WERI-Rb-1 (cell line): ENCODE data around the gene PRKAR2A.
"Not testable (repeated sequence)": the region's sequence is repeated elsewhere in the genome, so short reads cannot be mapped to it uniquely, and the experiment has no call there.

Experiments
- DNase-seq: peaks from one replicate; pipeline ENCODE4 v3.0.0-alpha.2; 2020
- H3K27ac ChIP-seq: fragments of 250-450 bp; sonication (Bioruptor Pico); 2 replicates; pipeline ENCODE4 v1.5.1; 2020; ENCODE audit warnings: mild to moderate bottlenecking, moderate library complexity
- H3K27me3 ChIP-seq: fragments of 250-450 bp; sonication (Bioruptor Pico); 2 replicates; pipeline ENCODE4 v1.5.1; 2021; ENCODE audit warnings: mild to moderate bottlenecking, low read depth, moderate library complexity; ENCODE audit not compliant: insufficient read depth, severe bottlenecking
- H3K36me3 ChIP-seq: fragments of 250-450 bp; sonication (Bioruptor Pico); 2 replicates; pipeline ENCODE4 v1.5.1; 2020; ENCODE audit warnings: mild to moderate bottlenecking, moderate library complexity
- H3K4me3 ChIP-seq: 2 replicates; pipeline ENCODE4 v1.5.1; 2011; ENCODE audit warnings: low read depth, mild to moderate bottlenecking, control low read depth, low read length
- H3K9me3 ChIP-seq: fragments of 250-450 bp; sonication (Bioruptor Pico); 2 replicates; pipeline ENCODE4 v1.5.1; 2021; ENCODE audit warnings: mild to moderate bottlenecking, moderate library complexity; ENCODE audit not compliant: severe bottlenecking
- CTCF ChIP-seq: IDR thresholded peaks from 2 replicates; pipeline ENCODE4 v1.5.1; 2011; ENCODE audit warnings: low read depth, mild to moderate bottlenecking, control low read depth, inconsistent platforms, low read length

Gene PRKAR2A

GRCh38 chr3:48762816-48763215, 84.9 kb downstream of the PRKAR2A start:
- H3K36me3 ChIP-seq, result peaks cover 13% of the 10 kb centered on the region
- no peak overlapping the region for H3K4me3 ChIP-seq

GRCh38 chr3:48759991-48760540, 87.6 kb downstream of the PRKAR2A start:
- not testable (repeated sequence) for H3K27me3 ChIP-seq, DNase-seq

More at GRCh38 chr3:48762816-48763215, 84.9 kb downstream of the PRKAR2A start:
- Histone ChIP-seq H3K9me3 (no peaks in the 10 kb centered on the region), H3K27ac (no peak overlapping the region), H3K27me3 (no peaks in the 10 kb centered on the region)
- no peak for TF ChIP-seq CTCF
- DNase-seq, result no peak

GRCh38 chr3:48759531-48759930, 88.1 kb downstream of the PRKAR2A start:
- H3K36me3 ChIP-seq, H3K27me3 ChIP-seq, H3K27ac ChIP-seq, H3K9me3 ChIP-seq, H3K4me3 ChIP-seq, DNase-seq: not testable (repeated sequence)

More at GRCh38 chr3:48759991-48760540, 87.6 kb downstream of the PRKAR2A start:
- H3K4me3 ChIP-seq, H3K27ac ChIP-seq, H3K9me3 ChIP-seq: not testable (repeated sequence)
- H3K36me3 ChIP-seq, result peaks cover 11% of the 10 kb centered on the region

- no peak overlapping the region for H3K27ac ChIP-seq
- no peak for TF ChIP-seq CTCF
- H3K4me3 ChIP-seq, result no peak overlapping the region
- peaks cover 6% of the 10 kb centered on the region for H3K36me3 ChIP-seq
- no peaks in the 10 kb centered on the region for H3K9me3 ChIP-seq
- H3K27me3 ChIP-seq, result no peaks in the 10 kb centered on the region
- no peak for DNase-seq
Measured at GRCh38 chr3:48759071-48759470, 88.6 kb downstream of the PRKAR2A start.

- no peak for TF ChIP-seq CTCF
- DNase-seq, result no peak
- H3K4me3 ChIP-seq, result no peak overlapping the region
- peaks cover 12% of the 10 kb centered on the region for H3K36me3 ChIP-seq
- H3K9me3 ChIP-seq, result no peaks in the 10 kb centered on the region
- H3K27ac ChIP-seq, result no peak overlapping the region
- no peaks in the 10 kb centered on the region for H3K27me3 ChIP-seq
Measured at GRCh38 chr3:48756640-48757039, 91.0 kb downstream of the PRKAR2A start.

- H3K36me3 ChIP-seq, result peaks cover 23% of the 10 kb centered on the region
- no peak overlapping the region for H3K4me3 ChIP-seq
- no peaks in the 10 kb centered on the region for H3K9me3 ChIP-seq
- no peaks in the 10 kb centered on the region for H3K27me3 ChIP-seq
- TF ChIP-seq CTCF, result no peak
- no peak for DNase-seq
- no peak overlapping the region for H3K27ac ChIP-seq
Measured at GRCh38 chr3:48750856-48751255, 96.8 kb downstream of the PRKAR2A start.

GRCh38 chr3:48748754-48749153, 98.9 kb downstream of the PRKAR2A start:
- TF ChIP-seq CTCF, result no peak
- Histone ChIP-seq H3K36me3 (peaks cover 23% of the 10 kb centered on the region), H3K27ac (no peak overlapping the region), H3K27me3 (no peaks in the 10 kb centered on the region), H3K4me3 (no peak overlapping the region), H3K9me3 (no peaks in the 10 kb centered on the region)
- DNase-seq, result no peak
